Forelimb muscle (tissue), 1 donor: ENCODE measurements around the gene ROR2. TPM values are rescaled to one million over a fixed set of nuclear protein-coding genes. Genes with fewer than 3 reads are reported as not detected.

Experiments
- DNase-seq: peaks from one replicate; pipeline ENCODE4 v3.0.0-alpha.2; 2013; ENCODE audit warnings: low read depth
- polyA plus RNA-seq: library from polyadenylated mRNA; unstranded; fragments of 120-200 nt; gene quantifications from one replicate; pipeline ENCODE4 v1.2.1, GENCODE V29; 2013; ENCODE audit not compliant: insufficient read length

ROR2 gene
- polyA plus RNA-seq, 1 donor = 2.7 TPM

DNA sequence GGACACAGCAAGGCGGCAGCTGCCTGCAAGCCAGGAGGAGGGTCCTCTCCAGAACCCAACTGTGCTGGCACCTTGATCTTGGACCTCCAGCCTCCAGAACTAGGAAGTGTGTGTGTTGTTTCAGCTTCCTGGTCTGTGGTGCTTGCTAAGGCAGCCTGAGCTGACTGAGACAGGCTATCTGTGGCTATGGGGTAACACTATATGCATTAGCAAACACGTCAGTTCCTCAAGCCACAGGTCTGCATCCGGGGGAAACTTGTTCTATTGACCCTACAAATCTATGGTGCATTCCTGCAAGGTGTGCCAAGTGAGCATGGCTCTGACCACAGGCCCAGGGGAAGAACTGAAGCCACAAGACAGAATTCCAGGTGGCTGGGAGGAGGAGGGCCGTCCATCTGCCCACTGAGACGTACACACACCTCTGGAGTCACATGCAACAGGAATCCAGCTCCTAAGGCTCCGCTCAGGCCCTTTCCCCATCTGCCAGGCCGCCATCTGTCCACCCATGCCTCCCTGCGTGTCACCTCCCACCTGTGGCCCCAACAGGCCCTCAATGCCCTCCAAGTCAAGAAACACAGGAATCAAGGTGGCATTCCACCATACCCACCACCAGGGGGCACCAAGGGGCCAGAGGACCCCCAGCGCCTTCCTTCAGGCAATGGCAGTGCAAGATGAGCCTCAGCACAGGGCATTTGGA is 174.9 kb downstream of the ROR2 start:
- no peak for DNase-seq

- no peak for DNase-seq
These were observed 176.9 kb downstream of the ROR2 start for GRCh38 chr9:91773156-91773555.

DNA sequence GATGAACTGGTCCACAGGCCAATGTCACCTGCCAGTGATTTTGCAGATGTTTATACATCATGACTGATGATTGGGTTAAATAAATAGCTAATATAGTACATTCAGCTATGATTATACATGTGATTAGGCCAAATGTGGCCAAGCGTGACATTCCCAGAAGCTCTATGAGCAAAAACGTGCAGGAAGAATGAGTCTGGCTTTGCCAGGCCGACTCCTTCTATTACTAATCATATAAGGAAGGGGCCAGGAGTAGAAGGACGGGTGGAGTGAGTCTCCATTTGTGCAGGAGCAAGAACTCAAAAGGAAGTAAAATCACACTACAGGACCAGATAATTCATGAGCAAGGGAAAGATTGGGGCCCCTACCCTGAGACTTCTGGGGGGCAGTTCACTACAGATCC is 178.2 kb downstream of the ROR2 start:
- DNase-seq = no peak

GRCh38 chr9:91771027-91771426 is 179.0 kb downstream of the ROR2 start:
- no peak for DNase-seq

DNA sequence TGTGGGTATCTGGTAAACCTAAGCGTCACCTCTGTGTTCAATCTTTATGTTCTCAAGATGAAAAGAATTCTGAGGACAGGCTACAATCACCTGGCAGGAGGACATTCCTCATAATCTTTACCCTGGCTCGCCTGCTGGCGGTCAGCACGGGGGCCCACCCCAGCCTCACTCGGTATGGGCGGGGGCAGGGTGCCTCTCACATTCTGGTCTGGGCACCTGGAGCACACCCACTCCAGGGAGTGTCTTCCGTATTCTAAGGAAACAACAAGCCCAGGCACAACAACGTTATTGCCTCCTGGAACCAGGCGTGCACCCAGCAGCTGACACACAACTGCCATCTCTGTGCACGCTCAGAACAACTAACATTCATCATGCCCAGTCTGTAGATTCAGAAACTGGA is 179.8 kb downstream of the ROR2 start:
- no peak for DNase-seq

DNA sequence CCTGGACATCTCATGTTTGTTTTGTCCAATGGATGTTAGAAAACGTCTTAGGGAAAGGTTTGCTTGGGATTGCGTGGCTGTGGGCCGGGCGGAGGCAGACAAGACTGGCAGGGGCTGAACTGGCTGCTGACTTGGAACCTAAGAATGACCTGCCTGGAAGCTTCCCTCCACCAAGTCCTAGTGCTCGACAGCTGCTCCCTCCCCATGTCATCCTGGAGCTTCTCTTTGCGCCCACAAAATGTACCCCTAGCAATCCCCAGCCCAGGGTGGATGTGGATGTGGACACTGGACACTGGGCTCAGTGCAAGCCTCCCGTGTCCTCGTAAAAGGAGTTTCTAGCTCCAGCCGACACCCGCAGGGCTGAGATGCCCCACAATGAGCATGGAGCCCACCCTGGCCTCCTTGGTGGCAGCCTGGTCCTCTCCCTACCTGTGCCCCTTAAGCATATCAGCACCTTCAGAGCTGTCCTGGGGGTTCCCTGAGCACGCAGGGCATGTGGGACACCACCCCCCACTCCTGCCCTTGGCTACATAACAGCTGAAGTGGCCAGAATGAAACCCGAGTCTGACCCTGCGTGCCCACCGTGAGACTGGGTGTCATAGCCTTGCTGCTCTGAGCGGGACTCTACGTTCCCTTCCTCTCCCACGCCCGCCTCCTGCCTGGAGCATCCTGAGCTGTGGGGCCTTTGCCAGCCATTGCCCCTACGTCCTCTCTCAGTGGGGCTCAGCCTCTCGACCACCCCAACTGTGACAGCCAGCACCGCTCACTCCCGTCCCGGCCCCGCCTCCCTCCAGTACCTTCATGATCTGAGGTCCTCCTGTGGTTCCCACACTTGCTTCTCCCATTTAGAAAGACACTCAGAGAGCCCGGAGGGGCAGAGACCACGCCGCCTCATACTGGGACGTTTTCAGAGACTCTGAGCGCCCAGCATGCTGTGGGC is 180.8 kb downstream of the ROR2 start:
- no peak for DNase-seq

- DNase-seq = no peak
These were observed 181.5 kb downstream of the ROR2 start for GRCh38 chr9:91768507-91768906.

GRCh38 chr9:91766315-91767069 is 183.5 kb downstream of the ROR2 start:
- DNase-seq = no peak

DNA sequence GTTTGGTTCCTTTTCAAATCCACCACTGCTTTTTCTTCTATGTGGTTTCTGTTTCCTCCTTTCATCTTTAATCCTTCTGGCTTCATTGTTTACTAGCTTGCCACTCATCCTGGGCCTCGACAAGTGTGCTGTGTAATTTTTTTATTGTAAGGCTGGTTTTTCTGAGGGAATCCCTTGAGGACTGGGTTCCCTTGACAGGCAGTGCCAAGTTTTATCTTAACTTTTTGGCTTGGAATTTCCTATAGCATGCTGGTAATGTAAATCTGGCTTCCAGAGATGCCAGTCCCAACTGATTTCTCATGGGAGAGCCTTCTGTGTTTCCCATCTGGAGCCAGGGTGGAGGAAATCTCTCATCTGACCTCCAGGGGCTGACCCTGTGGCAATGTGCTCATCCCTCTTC is 184.7 kb downstream of the ROR2 start:
- DNase-seq = no peak

GRCh38 chr9:91764661-91765060 is 185.4 kb downstream of the ROR2 start:
- DNase-seq = no peak

DNA sequence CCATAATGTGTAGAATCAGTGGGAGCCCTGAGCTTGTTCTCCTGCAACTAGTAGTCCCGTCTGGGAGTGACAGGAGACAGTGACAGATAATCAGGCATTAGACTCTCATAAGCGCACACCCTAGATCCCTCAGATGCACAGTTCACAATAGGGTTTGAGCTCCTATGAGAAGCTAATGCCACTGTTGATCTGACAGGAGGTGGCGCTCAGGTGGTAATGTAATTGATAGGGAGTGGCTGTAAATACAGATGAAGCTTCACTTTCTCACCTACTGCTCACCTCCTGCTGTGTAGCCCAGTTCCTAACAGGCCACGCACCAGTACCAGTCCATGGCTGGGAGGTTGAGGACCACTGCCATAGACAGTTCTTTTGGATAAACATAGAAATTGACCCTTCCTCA is 188.7 kb downstream of the ROR2 start:
- no peak for DNase-seq

DNA sequence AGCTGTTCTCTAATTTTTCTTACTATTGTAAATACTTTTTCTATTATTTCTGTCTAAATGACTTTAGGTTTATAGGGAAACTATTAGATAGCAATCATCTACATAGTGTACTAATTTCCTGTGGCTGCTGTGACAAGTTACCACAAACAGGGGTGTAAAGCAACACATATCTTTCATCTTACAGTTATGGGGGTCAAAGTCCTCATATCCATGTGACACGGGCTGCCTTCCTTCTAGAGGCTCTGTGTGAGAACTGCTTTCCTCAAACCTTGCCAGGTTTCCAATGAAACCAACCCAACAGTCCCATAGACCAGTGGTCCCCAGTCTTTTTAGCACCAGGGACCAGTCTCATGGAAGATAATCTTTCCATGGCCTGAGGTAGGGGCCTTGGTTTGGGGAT is 189.1 kb downstream of the ROR2 start:
- no peak for DNase-seq

GRCh38 chr9:91758491-91758981 is 191.5 kb downstream of the ROR2 start:
- no peak for DNase-seq

DNA sequence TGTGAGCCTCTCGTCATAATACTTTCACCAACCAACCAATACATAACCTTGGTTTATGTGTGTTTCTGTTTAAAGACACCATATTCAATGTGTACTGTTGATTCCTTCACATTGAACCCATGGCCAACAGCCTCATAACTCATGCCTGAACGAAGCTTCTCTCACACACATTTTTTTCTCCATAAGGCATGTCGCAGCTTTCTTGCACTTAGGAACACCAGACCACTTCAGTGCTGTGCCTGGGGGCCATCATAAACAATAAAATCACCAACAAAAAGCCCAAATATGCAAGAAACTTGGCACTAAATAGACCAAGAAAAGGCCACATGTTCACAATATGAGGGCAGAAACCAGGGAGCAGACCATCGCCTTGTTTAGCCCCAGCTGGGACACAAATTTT is 192.2 kb downstream of the ROR2 start:
- no peak for DNase-seq

DNA sequence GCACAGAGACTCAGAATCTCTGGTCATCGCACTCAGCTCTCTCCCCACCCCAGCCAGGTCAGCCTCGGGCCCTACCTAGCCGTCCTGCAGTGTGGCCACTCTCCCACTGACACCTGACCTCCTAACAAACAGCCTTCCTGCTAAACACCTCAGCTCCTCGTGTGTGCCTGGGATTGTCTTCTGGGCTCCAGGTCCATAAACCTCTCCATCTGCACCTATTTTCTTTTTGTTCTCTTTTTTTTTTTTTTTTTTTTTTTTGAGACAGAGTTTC is 193.6 kb downstream of the ROR2 start:
- no peak for DNase-seq

DNA sequence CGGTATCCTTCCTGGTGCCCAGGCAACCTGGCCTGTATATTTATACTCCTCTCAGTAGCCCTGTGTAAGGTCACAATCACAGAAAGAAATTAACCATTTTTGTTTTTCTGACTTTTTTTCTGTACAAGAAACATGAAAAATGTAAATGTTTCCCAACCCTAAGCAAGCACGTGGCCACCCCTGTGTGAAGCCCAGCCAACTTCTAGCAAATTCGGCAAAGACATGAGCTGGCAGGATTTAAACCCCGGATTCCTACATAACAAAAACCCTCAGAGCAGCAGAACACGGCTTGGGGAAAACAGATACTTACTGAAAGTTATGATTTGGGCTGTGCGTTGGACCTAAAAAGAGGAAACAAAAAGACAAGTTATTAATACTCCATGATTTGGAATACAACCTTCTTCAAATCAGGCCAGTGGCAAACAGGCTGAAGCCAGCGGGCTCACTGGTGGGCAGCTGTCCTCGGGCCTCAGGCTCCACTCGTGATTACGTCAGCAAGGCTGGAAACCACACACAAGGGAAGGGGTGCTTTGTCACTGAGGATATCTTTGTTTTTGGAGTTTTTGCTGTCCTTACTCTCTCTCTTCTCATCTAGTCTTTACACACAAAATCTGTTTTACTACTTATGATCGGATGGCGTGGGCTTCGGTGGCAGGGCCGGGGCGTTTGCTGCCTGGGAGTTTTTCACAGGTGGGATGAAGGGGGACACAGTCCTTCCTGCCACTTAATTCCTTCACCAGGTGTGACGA is 194.1 kb downstream of the ROR2 start:
- DNase-seq = no peak

GRCh38 chr9:91753711-91754110 is 196.3 kb downstream of the ROR2 start:
- DNase-seq = no peak

DNA sequence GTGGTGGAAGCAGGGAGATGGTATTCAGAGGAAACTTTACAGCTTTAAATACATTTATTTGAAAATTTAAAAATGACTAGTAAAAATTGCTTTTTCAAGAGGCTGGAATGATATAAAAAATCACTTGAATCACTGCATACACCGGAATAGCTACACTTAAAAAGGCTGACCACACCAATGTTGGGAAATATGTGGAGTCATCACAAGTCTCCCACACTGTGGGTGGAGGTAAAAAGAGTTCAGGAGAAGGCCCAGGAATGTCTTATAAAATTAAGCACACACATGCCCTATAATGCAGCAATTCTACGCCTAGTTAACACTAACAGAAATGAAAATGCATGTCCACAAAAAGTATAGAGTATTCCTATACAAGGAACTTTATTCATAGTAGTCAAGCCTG is 198.1 kb downstream of the ROR2 start:
- DNase-seq = no peak

GRCh38 chr9:91750343-91750742 is 199.7 kb downstream of the ROR2 start:
- no peak for DNase-seq

DNA sequence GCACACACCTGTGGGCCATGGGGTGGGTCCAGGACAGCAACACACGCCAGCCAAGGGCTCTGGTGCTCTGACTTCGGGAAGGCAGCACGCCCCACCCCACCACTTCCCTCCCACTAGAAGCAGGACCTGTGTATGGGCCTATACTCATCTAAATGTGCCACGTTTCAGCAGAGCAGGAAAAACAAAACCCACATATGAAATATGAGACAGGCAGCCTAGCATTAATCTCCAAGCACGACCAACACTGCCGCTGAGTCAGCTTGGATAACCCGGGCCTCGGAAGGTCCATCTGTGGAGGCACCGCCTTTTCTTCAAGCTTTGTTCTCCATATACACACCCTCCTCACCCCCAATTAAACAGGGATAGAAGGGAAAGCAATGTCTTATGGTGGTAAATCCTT is 203.1 kb downstream of the ROR2 start:
- no peak for DNase-seq

DNA sequence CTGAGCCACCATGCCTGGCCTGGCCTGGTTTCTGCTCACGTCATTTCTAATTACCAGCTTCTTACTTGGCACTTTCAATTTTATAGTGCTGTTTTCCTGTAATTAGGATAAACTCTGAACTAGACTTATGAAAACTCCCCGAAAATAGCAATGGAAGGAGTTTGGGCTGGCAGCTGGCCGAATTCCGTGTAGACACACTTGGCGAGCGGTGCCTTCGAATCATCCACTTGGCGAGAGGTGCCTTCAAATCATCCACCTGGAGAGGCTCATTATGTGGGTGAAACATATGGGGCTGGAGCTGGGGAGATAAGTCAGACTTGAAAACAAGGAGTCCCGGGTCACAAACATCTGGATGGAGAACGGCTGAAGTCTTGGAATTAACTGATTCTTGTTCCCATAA is 203.7 kb downstream of the ROR2 start:
- no peak for DNase-seq

DNA sequence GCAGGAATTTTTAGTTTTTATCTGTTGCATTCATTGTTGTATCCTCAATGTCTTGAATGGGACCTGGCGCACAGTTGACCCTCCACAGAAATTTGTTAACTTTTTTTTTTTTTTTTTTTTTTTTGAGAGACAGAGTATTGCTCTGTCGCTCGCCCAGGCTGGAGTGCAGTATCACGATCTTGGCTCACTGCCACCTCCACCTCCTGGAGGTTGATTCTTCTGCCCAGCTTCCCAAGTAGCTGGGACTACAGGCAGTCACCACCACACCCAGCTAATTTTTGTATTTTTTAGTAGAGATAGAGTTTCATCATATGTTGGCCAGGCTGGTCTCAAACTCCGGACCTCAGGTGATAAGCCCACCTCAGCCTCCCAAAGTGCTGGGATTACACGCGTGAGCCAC is 205.9 kb downstream of the ROR2 start:
- DNase-seq = no peak
